Measurements from ENCODE around the gene ZSWIM3.
A peak's percentile ranks its signal among the peaks of the same experiment; 100 is the strongest.

The ZSWIM3 gene

DNA sequence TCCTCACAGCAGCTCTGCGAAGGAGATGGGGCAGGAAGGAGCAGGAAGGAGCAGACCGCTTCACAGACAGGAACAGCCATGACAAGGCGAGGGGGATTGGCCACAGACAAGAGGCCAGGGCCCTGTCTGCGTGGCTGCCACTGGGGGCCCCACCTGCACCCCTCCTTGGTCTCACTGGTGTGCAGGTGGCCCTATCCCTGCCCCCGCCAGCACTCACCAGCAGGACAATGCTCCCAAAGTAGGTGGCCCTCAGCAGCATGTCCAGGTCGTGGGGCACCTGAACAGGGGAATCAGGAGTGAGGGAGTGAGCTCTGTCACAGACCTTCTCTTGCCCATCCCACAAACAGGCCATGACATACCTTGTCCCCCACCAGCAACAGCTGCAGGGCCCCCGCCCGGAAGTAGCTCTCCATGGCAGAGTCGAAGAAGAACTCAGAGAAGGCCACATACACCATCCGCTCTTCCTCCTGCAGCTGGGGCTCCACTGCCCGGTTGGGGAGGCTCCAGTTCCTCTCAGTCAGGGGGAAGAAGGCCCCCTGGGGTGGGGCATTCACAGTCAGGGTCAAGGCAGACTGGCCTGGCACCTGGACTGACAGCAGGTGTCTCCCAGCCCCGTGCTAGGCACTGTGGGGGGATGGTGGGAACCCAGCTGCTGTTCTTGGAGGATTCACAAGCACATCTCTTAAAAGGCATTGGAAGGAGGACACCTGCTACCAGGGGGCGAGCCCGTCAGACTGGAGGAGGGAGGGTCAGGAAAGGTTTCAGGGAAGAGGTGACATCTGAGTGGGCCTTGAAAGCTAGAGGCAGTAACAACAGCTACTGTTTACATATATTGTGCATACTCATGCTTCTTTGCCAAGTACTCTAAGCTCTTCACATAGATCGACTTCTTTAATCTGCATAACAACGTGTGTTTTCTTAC, 47.4 kb downstream of the ZSWIM3 start:
- no peak overlapping the region for H3K4me3 ChIP-seq (ENCODE audit: low read depth, low read length)
- TF ChIP-seq, protein P1, sequence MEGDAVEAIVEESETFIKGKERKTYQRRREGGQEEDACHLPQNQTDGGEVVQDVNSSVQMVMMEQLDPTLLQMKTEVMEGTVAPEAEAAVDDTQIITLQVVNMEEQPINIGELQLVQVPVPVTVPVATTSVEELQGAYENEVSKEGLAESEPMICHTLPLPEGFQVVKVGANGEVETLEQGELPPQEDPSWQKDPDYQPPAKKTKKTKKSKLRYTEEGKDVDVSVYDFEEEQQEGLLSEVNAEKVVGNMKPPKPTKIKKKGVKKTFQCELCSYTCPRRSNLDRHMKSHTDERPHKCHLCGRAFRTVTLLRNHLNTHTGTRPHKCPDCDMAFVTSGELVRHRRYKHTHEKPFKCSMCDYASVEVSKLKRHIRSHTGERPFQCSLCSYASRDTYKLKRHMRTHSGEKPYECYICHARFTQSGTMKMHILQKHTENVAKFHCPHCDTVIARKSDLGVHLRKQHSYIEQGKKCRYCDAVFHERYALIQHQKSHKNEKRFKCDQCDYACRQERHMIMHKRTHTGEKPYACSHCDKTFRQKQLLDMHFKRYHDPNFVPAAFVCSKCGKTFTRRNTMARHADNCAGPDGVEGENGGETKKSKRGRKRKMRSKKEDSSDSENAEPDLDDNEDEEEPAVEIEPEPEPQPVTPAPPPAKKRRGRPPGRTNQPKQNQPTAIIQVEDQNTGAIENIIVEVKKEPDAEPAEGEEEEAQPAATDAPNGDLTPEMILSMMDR (conservative IDR thresholded peaks at IDR 0.05; ENCODE audit: low read depth, low read length): no peak
- no peak for DNase-seq (ENCODE audit: low read depth)

DNA sequence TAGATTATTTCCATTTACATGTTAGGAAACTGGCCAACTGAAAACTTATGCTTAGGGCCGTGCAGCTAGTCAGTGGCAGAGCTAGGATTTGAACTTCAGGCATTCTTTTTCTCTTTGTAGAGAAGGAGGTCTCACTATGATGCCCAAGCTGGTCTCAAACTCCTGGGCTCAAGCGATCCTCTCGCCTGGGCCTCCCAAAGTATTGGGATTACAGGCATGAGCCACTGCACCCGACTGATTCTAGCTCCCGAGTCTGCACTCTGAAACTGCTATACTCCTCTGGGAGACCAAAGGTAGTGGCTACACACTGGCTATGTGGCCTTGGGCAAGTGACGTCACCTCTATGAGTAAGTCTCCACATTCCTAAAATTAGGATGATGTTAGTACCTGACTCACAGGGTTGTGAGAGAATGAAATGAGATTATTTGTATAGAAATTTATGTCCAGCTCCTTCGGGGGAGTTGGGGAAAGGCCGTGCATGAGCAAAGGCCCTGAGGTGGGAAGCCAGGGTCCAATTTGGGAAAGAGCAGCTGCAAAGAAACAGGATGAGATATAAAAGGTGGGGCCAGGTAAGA, 48.2 kb downstream of the ZSWIM3 start:
- no peak overlapping the region for H3K4me3 ChIP-seq (ENCODE audit: low read depth, low read length)
- DNase-seq (ENCODE audit: low read depth): no peak

DNA sequence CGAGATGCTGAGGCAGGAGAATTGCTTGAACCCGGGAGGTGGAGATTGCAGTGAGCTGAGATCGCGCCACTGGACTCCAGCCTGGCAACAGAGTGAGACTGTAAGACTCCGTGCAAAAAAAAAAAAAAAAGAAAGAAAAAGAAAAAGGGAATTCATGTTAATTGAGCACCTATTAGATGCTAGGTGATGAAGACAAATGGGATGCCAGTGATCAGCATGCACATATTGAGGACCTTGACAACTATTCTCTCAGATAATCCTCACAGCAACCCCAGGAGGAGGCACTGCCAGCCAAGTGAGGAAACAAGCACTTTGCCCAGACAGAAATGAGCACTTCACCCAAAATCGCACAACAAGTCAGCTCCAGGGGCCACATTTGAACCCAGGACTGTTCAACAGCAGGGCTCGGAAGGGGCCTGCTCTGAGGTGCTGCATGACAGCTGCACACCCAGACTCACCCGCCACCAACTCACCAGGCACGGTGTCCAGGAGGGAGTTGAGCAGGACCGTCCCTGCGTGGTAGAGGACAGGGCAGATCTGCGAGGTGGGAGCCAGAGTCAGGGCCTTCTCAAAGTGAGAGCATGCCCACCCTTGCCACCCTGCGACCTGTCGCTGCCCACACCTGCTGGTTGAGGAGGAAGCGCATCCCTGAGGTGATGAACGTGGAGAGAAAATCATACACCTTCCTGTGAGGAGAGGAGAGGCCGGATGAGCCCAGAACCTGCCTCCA, 50.0 kb downstream of the ZSWIM3 start:
- DNase-seq (ENCODE audit: low read depth): no peak

More for the DNA sequence above, 48.2 kb downstream of the ZSWIM3 start:
- TF ChIP-seq, protein P1 (conservative IDR thresholded peaks at IDR 0.05; ENCODE audit: low read depth, low read length): no peak

DNA sequence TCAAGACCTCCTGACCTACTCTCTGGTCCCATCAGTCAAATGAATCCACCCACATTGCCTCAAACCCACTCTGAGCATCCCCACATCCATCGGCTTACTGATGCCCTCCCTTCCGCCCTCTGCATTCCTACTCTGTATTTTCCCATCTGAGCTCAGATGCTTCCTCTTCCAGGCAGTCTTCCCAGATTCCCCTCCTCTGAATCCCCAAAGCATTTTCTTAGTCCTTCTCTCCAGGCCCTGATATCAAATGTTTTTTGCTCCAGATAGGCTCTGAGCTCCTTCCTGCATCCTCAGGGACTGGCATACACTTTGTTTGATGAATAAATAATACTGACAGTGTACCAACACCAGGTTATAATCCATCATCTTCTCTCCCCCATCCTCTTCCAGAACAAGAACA, 50.7 kb downstream of the ZSWIM3 start:
- no peak overlapping the region for H3K4me3 ChIP-seq (ENCODE audit: low read depth, low read length)
- TF ChIP-seq, protein P1 (conservative IDR thresholded peaks at IDR 0.05; ENCODE audit: low read depth, low read length): no peak
- DNase-seq (ENCODE audit: low read depth): no peak

More for the DNA sequence above, 50.0 kb downstream of the ZSWIM3 start:
- no peak overlapping the region for H3K4me3 ChIP-seq (ENCODE audit: low read depth, low read length)
- TF ChIP-seq, protein P1 (conservative IDR thresholded peaks at IDR 0.05; ENCODE audit: low read depth, low read length): no peak

DNA sequence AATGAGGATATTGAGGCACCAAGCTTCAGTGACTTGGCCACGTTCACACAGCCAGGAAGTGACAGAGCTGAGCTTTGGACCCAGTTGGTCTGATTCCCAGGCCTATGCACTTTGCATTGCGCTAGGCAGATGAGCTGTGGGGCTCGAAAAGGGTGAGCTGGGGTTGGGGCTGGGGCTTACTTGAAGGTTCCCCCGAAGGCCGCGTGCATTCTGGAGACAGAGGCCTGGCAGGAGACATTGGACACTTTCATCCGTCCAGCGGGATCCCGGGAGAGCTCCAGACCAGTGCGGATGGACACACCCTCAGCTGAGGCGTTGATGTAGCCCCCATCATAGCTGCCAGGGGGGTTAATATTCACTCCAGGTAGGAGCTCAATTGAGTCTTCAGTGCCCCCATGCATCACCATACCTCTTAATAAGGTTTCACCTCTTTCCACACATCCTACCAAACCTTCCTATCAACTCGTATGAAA, 52.0 kb downstream of the ZSWIM3 start:
- peak overlapping the region; percentile 39 for H3K4me3 ChIP-seq (ENCODE audit: low read depth, low read length)
- TF ChIP-seq, protein P1 (conservative IDR thresholded peaks at IDR 0.05; ENCODE audit: low read depth, low read length): no peak
- DNase-seq (ENCODE audit: low read depth): no peak

DNA sequence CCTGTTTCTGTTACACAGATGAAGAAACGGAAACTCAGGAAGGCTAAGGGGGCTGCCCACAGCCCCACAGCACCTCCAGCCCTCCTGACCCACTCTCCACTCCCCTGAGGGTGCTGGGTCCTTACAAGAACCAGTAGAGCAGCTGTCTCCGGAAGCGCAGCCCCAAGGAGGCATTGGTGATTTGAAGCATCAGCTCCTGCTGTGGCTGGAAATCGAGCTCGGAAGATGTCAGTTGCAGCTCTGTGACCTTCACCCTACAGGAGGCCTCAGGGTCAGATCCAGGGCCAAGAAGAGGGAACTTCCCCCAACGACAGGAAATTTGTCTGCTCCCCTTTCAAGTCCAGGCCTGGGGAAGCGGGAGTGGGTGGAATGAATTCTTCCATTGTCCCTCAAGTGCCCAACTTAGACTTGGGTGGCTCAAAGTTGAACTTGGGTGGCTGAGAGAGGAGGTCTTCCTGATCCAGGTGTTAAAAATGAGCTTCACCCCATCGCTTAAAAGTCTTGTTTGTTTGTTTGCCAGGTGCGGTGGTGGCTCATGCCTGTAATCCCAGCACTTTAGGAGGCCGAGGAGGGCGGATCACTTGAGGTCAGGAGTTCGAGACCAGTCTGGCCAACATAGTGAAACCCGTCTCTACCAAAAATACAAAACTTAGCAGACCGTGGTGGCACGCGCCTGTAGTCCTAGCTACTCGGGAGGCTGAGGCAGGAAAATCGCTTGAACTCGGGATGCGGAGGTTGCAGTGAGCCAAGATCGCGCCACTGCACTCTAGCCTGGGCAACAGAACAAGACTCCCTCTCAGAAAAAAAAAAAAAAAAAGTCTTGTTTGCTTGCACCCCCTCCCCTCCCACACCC, 52.6 kb downstream of the ZSWIM3 start:
- peak overlapping the region; percentile 47 for H3K4me3 ChIP-seq (ENCODE audit: low read depth, low read length)
- no peak for DNase-seq (ENCODE audit: low read depth)
- TF ChIP-seq, protein P1 (conservative IDR thresholded peaks at IDR 0.05; ENCODE audit: low read depth, low read length): no peak
